GM18502 (cell line): ENCODE results near the gene TLR2.
A peak's percentile ranks its signal among the peaks of the same experiment; 100 is the strongest.

Experiments used
- ATAC-seq: cut with Tn5 transposase; IDR thresholded peaks from one replicate; pipeline ENCODE4 v1.9.1; 2021; ENCODE audit warnings: mild to moderate bottlenecking; ENCODE audit not compliant: unreplicated experiment, poor library complexity

The TLR2 gene

DNA sequence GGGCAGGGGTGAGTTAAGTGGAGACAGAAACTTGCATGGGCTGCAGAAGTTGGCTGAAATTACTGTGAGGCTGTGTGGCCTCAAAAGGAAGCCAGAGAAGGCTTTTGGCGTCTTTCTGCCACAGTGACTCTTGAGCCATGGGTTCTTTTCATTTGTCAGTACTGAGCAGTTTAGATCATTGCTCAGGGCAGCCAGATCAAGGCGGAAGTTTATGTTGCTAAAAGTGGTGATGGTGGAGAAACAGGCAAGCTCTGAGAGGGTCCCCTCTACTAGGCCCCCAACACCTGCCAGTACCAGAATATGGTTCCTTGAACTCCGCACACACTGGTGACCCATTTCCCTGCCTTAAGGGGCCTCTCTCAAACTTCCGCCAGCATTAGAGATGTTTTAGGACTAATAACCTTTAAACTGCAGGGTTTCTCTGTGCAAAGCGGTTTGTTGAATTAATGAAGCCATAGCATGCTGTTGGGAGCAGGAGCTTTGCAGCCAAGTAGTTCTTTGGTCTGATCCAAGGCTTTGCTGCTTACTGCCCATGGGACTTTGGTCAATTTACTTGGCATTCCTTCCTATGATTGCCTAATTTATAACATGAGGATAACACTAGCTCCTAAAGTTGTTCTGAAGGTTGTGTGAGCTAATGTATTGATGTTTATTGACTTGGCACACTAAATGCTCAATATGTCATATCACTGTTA is 41.2 kb downstream of the TLR2 start:
- no peak for ATAC-seq

DNA sequence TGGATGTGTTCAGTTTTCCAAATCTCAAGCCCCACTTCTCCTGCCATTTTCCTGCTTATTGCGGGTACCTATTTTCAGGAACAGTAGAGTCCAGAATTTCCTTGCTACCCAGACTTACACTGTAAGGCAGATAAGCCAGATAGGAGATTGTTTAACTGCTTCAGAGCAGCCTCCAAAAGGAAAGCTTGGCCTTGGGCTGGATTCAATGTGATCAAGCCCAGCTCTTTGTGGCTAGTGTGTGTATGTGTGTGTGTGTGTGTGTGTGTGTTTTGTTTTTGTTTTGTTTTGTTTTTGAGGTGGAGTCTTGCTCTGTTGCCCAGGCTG is 41.7 kb downstream of the TLR2 start:
- no peak for ATAC-seq

DNA sequence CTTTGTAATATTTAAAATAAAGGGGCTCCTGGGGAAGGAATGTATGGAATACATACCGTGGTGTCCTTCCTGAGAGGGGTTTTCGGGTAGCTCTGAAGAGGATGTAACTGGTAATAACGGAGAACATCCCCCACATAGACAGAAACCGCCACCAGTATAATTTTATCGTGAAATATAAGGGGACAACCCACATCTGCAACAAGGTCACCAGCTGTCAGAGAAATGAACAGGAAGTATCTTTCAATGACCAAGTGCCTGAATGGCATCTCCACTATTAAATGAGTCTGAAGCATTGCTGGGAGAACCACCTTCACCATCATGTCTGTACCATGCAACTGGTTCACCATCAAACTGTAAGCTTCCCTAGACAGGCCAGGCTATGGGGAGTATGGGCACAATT is 44.1 kb downstream of the TLR2 start:
- ATAC-seq = no peak

DNA sequence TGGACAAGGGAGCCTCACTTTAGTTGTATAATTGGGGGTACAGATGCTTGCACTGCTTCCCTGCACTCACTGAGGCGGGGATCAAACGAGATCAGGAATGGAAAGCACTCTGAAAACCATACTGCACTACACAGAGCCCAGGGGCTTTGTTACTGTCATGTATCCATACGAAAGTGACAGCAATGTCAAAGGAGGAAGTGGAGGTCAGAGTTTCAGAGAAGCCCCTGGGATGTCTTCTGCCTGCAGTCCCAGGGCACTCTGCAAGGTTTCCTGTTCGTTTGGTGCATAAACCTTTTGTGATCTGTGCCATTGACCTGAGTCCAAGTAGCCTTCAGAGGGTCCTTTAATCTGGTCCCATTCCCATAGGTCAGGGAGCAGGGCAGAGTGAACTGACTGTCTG is 44.6 kb downstream of the TLR2 start:
- peak; percentile 66 for ATAC-seq

DNA sequence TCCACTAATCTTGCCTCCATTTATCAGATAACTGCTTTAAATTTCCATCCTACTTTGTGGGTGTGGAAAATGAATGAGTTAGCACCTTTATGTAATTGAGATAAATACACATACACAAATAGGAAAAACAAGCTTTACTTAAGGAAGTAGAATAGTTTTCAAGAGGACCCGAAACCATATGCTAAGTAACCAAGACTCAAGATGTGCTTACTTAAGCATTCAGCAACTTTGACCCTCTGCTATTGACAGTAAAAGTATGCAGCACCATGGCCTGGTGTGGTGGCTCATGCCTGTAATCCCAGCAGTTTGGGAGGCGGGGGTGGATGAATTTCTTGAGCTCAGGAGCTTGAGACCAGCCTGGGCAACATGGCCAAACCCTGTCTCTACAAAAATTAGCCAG is 45.8 kb downstream of the TLR2 start:
- no peak for ATAC-seq

DNA sequence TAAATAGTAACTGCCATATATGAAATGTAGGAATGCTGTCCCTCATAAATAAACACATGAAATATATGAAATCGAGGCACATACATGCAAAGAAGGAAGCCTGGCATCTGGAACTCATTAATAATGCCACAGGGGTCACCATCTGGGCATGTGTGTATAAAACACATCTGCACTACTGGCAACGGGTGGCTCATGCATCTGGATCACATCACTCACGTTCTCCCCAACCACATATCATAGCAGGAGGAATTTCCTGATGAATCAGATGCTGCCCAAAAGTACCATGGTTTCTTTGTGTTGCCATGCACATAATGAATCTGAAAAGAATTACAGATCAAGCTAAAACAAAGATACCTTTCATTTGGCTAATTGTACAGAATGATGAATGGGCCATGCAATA is 47.2 kb downstream of the TLR2 start:
- ATAC-seq = no peak

DNA sequence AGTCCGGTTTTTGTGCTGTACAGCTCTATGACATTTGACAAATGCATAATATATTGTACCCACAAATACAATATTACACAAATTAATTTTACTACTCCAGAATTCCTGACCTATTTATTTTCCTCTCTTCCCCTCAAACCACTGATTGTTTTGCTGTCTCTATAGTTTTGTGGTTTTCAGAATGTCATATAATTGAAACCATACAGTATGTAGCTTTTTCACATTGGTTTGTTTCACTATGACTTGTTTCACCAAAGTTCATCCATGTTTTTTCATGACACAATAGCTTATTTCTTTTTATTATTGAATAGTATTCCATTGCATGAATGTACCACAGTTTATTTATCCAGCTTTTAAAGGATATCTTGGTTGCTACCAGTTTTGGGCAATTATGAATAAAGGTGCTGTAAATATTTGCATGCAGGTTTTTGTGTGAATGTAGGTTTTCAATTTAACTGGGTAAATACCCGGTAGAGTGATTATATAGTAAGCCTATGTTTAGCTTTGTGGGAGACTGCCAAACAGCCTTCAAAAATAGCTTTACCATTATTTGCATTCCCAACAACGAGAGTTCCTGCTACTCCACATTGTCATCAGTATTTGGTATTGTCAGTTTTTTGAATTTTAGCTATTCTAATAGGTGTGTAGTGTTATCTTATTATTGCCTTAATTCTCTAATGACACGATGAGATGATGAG is 49.8 kb downstream of the TLR2 start:
- peak; percentile 80 for ATAC-seq

DNA sequence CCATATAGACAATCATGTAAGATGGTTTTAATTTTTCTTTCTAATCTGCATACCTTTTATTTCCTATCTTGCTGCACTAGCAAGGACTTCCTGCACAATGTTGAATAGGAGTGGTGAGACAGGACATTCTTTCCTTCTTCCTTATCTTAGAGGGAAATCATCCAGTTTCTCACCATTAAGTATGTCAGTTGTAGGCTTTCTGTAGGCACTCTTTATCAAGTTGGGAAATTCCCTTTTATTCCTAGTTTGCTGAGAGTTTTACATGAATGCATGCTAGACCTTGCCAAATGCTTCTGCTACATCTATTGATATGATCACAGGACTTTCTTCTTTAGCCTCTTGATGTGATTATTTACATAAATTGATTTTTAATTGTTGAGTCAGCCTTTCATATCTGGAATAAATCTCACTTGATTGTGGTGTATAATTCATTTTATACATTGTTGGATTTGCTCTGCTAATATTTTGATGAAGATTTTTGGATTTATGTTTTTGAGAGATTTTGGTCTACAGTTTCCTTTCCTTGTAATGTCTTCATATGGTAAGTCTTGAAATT is 51.9 kb downstream of the TLR2 start:
- no peak for ATAC-seq

DNA sequence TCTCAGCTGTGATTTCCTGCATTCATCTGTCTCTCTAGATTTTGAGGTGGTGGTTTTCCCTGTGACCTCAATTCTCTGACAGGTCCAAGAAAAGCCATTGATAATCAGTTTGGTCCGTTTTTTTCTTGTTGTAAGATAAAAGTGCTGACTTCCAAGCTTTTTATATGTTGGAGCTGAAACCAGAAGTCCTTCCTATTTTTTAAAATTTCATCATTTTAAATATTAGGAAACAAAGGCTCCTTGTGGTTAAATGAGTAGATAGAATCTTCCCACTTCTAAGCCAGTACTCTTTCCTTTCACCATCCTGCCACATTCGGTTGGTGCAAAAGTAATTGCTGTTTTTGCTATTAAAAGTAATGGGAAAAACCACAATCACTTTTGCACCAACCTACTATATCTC is 57.5 kb downstream of the TLR2 start:
- no peak for ATAC-seq

DNA sequence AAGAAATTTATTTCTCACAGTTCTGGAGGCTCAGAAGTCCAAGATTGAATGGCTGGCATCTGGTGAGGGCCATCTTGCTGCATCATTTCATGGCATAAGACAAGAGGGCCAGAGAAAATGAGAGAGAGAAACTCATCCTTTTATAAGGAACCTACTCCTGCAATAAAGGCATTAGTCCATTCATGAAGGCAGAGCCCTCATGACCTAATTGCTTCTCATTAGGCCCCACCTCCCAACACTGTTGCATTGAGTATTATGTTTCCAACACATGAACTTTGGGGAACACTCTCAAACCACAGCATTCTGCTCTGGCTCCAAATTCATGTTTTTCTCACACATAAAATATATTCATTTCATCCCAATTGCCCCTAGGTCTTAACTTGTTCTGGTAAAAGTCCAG is 61.6 kb downstream of the TLR2 start:
- no peak for ATAC-seq

DNA sequence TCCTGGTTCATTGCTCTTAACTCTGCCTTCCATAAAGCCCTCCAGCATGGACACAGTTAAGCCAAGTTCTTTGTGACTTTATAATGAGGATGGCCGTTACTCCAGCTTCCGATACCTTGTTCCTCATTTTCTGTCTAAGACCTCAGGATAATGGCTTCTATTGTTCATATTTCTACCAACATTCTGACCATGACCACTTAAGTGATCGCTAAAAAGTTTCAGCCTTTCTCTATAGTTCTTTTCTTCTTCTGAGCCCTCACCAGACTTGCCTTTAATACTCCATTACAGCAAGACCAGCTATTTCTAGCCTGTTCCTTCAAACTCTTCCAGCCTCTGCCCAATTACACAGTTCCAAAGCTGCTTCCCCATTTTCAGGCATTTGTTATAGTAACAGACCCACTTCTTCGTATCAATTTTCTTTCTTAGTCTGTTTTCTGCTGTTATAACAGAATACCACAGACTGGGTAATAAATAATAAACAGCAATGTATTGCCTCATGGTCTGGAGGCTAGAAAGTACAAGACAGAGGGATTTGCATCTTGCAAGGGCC is 63.4 kb downstream of the TLR2 start:
- no peak for ATAC-seq

DNA sequence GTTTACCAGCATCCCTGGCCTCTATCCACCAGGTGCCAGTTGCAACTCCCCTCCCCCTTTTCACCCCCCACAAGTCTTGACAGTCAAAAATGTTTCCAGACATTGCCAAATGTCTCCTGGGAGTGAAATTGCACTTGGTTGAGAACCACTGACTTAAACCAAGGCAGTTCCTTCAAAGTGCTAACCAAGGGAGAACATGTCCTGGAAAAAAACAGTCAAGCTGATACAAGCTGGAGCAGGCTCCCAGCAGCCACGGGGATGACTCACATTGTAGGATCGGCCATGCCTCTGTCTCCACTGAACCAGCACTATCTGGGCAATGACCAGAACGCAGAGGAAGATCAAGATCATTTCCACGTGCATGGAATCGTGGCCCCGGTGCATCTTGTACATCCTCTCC is 64.3 kb downstream of the TLR2 start:
- ATAC-seq = no peak

DNA sequence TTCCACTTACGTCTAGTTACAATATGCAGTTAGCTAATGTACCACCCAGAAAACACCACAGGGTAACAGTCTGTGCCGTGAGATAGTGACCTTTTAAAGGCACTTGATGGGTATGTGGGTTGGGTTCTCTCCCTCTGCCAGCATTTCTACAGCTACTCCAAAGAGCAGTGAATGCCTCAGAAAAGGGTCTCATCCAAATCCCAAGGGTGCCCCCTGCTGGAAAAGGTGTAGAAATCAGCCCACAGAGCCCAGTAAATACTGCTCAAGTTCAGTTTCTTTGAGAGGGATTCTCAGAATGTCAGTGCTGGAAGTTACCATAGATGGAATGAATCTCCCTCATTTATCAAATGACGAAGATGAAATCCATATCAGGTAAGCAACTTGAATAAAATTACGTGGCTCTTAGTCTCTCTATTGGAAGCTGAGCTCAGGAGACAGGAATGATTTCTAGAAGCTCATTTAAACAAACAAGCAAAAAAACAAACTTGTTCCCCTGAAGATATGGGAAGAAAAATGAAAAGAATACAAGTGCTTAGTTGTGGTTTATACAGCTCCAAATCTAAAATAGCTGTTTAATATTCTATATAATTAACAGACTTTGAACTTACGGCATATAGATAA is 66.2 kb downstream of the TLR2 start:
- peak; percentile 85 for ATAC-seq

DNA sequence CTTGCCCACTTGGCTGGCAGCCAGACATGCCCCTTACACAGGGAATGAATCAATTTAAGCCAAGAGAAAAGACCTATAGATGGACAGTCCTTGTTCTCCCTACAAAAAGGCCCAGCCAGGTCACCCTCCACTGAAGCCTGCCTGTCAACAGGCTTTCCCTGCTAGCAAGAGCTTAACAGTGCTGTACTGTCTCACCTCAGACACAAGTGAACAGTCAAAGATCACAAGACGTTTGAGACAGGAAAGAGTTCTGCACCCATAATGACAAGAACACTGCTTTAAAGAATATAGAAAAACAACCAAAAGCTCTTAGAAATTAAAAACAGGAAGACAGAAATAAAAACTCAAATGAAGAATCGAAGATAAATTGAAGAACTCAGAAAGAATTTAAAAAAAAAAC is 71.1 kb downstream of the TLR2 start:
- ATAC-seq = no peak
